ENCODE measurements around the gene PDCD1LG2. TPM values are rescaled to one million over a fixed set of nuclear protein-coding genes. Genes with fewer than 3 reads are reported as not detected.

Gene PDCD1LG2
- total and polyA plus RNA-seq, 8 donors, result 0.18 to 2.3 (median 0.87) TPM; not detected in 2

DNA sequence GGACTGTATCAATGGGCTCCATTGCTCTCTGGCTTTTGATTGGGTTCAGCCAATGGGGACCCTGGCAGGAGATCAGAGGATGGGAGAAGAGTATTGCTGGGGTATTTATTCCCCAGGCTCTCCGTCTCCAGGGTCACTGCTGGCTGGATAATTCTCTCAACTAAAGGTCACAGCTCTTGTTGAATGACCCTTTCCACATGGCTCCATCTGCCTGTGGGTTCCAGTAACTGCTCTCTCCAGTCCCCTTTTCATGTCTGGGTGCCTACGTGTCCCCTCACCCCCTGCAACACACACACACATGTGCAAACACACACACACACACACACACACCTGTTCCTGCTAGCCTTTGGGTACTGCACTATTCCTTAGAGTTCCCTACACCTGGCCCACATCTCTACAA lies 64.7 kb downstream of the PDCD1LG2 start:
- no peaks in the 10 kb centered on the region for H3K9me3 ChIP-seq
- WGBS, 5 donors, result 70 to 82% (median 75%) methylated on average over 2 of the region's 2 CpGs
- no peak overlapping the region for H3K27ac ChIP-seq
- no peak for DNase-seq
- H3K4me3 ChIP-seq, result no peak overlapping the region
- H3K36me3 ChIP-seq, result no peaks in the 10 kb centered on the region
- intact Hi-C loops (cut with DNase I; ENCODE audit: low total_unique reads), result no loop called here
- H3K27me3 ChIP-seq, result no peaks in the 10 kb centered on the region
- no peak for TF ChIP-seq EP300 (IDR thresholded peaks at IDR 0.05)
- TF ChIP-seq POLR2AphosphoS5 (IDR thresholded peaks at IDR 0.05), result no peak
- no peak for TF ChIP-seq CTCF (IDR thresholded peaks at IDR 0.05)
- no peak for TF ChIP-seq POLR2A (IDR thresholded peaks at IDR 0.05)
- H3K4me1 ChIP-seq, result no peaks in the 10 kb centered on the region

- TF ChIP-seq POLR2AphosphoS5 (IDR thresholded peaks at IDR 0.05) (no peak), POLR2A (IDR thresholded peaks at IDR 0.05) (no peak), EP300 (IDR thresholded peaks at IDR 0.05) (no peak), CTCF (IDR thresholded peaks at IDR 0.05) (no peak)
- Histone ChIP-seq H3K4me1 (no peaks in the 10 kb centered on the region), H3K27ac (no peak overlapping the region), H3K9me3 (no peaks in the 10 kb centered on the region), H3K27me3 (no peaks in the 10 kb centered on the region), H3K4me3 (no peak overlapping the region), H3K36me3 (no peaks in the 10 kb centered on the region)
- intact Hi-C loops (cut with DNase I; ENCODE audit: low total_unique reads), result no loop called here
- 67 to 80% (median 75%) methylated on average over 2 of the region's 2 CpGs for WGBS, 5 donors
- no peak for DNase-seq
These were observed 66.9 kb downstream of the PDCD1LG2 start for GRCh38 chr9:5577225-5577624.

GRCh38 chr9:5578018-5578697 lies 67.8 kb downstream of the PDCD1LG2 start:
- no peak overlapping the region for H3K4me3 ChIP-seq
- TF ChIP-seq POLR2A (IDR thresholded peaks at IDR 0.05) (no peak), EP300 (IDR thresholded peaks at IDR 0.05) (no peak), CTCF (IDR thresholded peaks at IDR 0.05) (no peak), POLR2AphosphoS5 (IDR thresholded peaks at IDR 0.05) (no peak)
- intact Hi-C loops (cut with DNase I; ENCODE audit: low total_unique reads), result no loop called here
- H3K36me3 ChIP-seq, result no peaks in the 10 kb centered on the region
- DNase-seq, result no peak
- no peaks in the 10 kb centered on the region for H3K9me3 ChIP-seq
- H3K27ac ChIP-seq, result no peak overlapping the region
- H3K27me3 ChIP-seq, result no peaks in the 10 kb centered on the region
- no peaks in the 10 kb centered on the region for H3K4me1 ChIP-seq

- Histone ChIP-seq H3K9me3 (no peaks in the 10 kb centered on the region), H3K27me3 (no peaks in the 10 kb centered on the region), H3K27ac (no peak overlapping the region), H3K4me1 (no peaks in the 10 kb centered on the region), H3K36me3 (no peaks in the 10 kb centered on the region), H3K4me3 (no peak overlapping the region)
- TF ChIP-seq EP300 (IDR thresholded peaks at IDR 0.05) (no peak), CTCF (IDR thresholded peaks at IDR 0.05) (no peak)
- intact Hi-C loops (cut with DNase I; ENCODE audit: low total_unique reads), result no loop called here
- no peak for DNase-seq
These were observed 68.4 kb downstream of the PDCD1LG2 start for GRCh38 chr9:5578698-5579085.

Measured in stomach (tissue), 9 donors.